Measurements from ENCODE around the gene ACTL7A.

- TF ChIP-seq CTCF (IDR thresholded peaks at IDR 0.05), result peak; percentile 26 to 57 (median 46)
- TF ChIP-seq POLR2A (IDR thresholded peaks at IDR 0.05), result no peak
Observed at GRCh38 chr9:108813951-108814601, 48.0 kb upstream of the ACTL7A start.
